Gastrocnemius medialis (tissue), 4 donors: ENCODE measurements around the gene BEST3. TPM values are rescaled to one million over a fixed set of nuclear protein-coding genes. Genes with fewer than 3 reads are reported as not detected.

Source experiments
- ATAC-seq, 2 donors: fragments of 150-250 bp; one replicate each; pipeline ENCODE4 v1.9.1; 2016
- DNase-seq, 2 donors: peaks; one replicate each; pipeline ENCODE4 v3.0.0-alpha.2; 2019
- H3K27ac ChIP-seq, 4 donors: fragments of 200-600 bp; sonication (generic); 1 replicate in 1 of 4; 2 replicates in 3 of 4; pipeline ENCODE4 v1.5.1; 2016 to 2018; ENCODE audit warnings: mild to moderate bottlenecking in 2 of 4, moderate library complexity in 1 of 4
- H3K27me3 ChIP-seq, 3 donors: fragments of 200-600 bp; sonication (generic) in 2 of 3; 1 replicate in 1 of 3; 2 replicates in 2 of 3; pipeline versions ENCODE4 v1.5.1 to v1.6.0; 2016 to 2019; ENCODE audit warnings: mild to moderate bottlenecking in 1 of 3, moderate library complexity in 1 of 3
- H3K36me3 ChIP-seq, 2 donors: fragments of 200-600 bp; sonication (generic) in 1 of 2; one replicate each; pipeline ENCODE4 v1.5.1; 2017 to 2018
- H3K4me1 ChIP-seq, 2 donors: fragments of 200-600 bp; sonication (generic) in 1 of 2; one replicate each; pipeline ENCODE4 v1.5.1; 2016 to 2017; ENCODE audit warnings: mild to moderate bottlenecking in 2 of 2
- H3K4me3 ChIP-seq, 4 donors: fragments of 200-600 bp; sonication (generic) in 3 of 4; 1 replicate in 1 of 4; 2 replicates in 3 of 4; pipeline ENCODE4 v1.5.1; 2016 to 2019; ENCODE audit warnings: mild to moderate bottlenecking in 2 of 4
- H3K9me3 ChIP-seq, 3 donors: fragments of 200-600 bp; sonication (generic) in 2 of 3; 1 replicate in 1 of 3; 2 replicates in 2 of 3; pipeline ENCODE4 v1.5.1; 2016 to 2019
- CTCF ChIP-seq, 5 experiments: fragments of 450-650 bp in 3 of 5; fragments of 200-600 bp in 2 of 5; sonication (generic) in 2 of 5; IDR thresholded peaks in 4 of 5; conservative IDR thresholded peaks in 1 of 5; 1 replicate in 4 of 5; 2 replicates in 1 of 5; pipeline ENCODE4 v1.5.1; 2016 to 2019; ENCODE audit warnings: antibody characterized with exemption in 5 of 5, mild to moderate bottlenecking in 3 of 5, moderate library complexity in 3 of 5
- POLR2A ChIP-seq, 2 donors: fragments of 450-650 bp; IDR thresholded peaks; one replicate each; pipeline ENCODE4 v1.6.1; 2017; ENCODE audit warnings: antibody characterized with exemption in 2 of 2, mild to moderate bottlenecking in 2 of 2, moderate library complexity in 2 of 2
- in situ Hi-C, 4 donors: fragments of 200-750 bp; cut with MboI; loops; one replicate each; pipeline versions ENCODE4 v1.15.0 to v1.8.0; 2017; ENCODE audit warnings: low sequenced_read_pairs in 4 of 4
- intact Hi-C: fragments of 100-400 bp; cut with DNase I; formaldehyde crosslinking; loops from one replicate; pipeline ENCODE4 v1.15.1; 2023; ENCODE audit warnings: low total_unique reads
- total RNA-seq, 4 donors: library from RNA; depleted of rRNA; stranded (reverse); fragments of >200 nt; gene quantifications; one replicate each; pipeline versions ENCODE4 v1.1.0 to v1.2.3, GENCODE V29; 2016

Gene BEST3
- total RNA-seq, 4 donors from 2014 or later: 61.8 to 163 (median 119) TPM

- H3K27me3 ChIP-seq: no peaks in the 10 kb centered on the region
- intact Hi-C loops (no loop called here), in situ Hi-C loops (no loop called here)
- no peaks in the 10 kb centered on the region for H3K9me3 ChIP-seq
- no peak overlapping the region for H3K4me3 ChIP-seq
- H3K36me3 ChIP-seq: peaks cover 0 to 11% of the 10 kb centered on the region in 2 donors
- DNase-seq (no peak), ATAC-seq (no peak)
- no peak for TF ChIP-seq POLR2A (IDR thresholded peaks at IDR 0.05)
- TF ChIP-seq CTCF (IDR thresholded peaks at IDR 0.05 in 4 of 5, conservative IDR thresholded peaks at IDR 0.05 in 1 of 5): no peak
- H3K27ac ChIP-seq: peak overlapping the region in 3 of 4 donors; percentile 9 to 28 (median 26)
- H3K4me1 ChIP-seq: peaks cover 36% of the 10 kb centered on the region in 2 donors
Observed at GRCh38 chr12:69653703-69654102, 45.4 kb downstream of the BEST3 start.

GRCh38 chr12:69651922-69652321 lies 47.2 kb downstream of the BEST3 start:
- Histone ChIP-seq H3K4me3 (no peak overlapping the region), H3K4me1 (peaks cover 22 to 24% of the 10 kb centered on the region in 2 donors), H3K9me3 (no peaks in the 10 kb centered on the region), H3K27ac (peak overlapping the region in 1 of 4 donors; percentile 14), H3K36me3 (peaks cover 0 to 11% of the 10 kb centered on the region in 2 donors), H3K27me3 (no peaks in the 10 kb centered on the region)
- TF ChIP-seq CTCF (IDR thresholded peaks at IDR 0.05 in 4 of 5, conservative IDR thresholded peaks at IDR 0.05 in 1 of 5) (no peak), POLR2A (IDR thresholded peaks at IDR 0.05) (no peak)
- intact Hi-C loops: no loop called here
- ATAC-seq (no peak), DNase-seq (no peak)
- in situ Hi-C loops: no loop called here

GRCh38 chr12:69649529-69649928 lies 49.6 kb downstream of the BEST3 start:
- peak in 1 of 2 donors; percentile 39 for DNase-seq
- Histone ChIP-seq H3K36me3 (no peaks in the 10 kb centered on the region), H3K27ac (peak overlapping the region in 2 of 4 donors; percentile 12 to 26), H3K27me3 (no peaks in the 10 kb centered on the region), H3K9me3 (no peaks in the 10 kb centered on the region), H3K4me1 (peaks cover 8 to 16% of the 10 kb centered on the region in 2 donors), H3K4me3 (no peak overlapping the region)
- intact Hi-C loops (no loop called here), in situ Hi-C loops (loop anchor here in 1 of 4 donors (10.0 kb wide), 1 partner anchor 45 kb away; the partner anchor contains the start of gene BEST3)
- peak; percentile 69 for ATAC-seq
- TF ChIP-seq POLR2A (IDR thresholded peaks at IDR 0.05): no peak
- no peak for TF ChIP-seq CTCF (IDR thresholded peaks at IDR 0.05 in 4 of 5, conservative IDR thresholded peaks at IDR 0.05 in 1 of 5)

- intact Hi-C loops: no loop called here
- no peaks in the 10 kb centered on the region for H3K9me3 ChIP-seq
- H3K27ac ChIP-seq: no peak overlapping the region
- TF ChIP-seq CTCF (IDR thresholded peaks at IDR 0.05 in 4 of 5, conservative IDR thresholded peaks at IDR 0.05 in 1 of 5): no peak
- no peak for TF ChIP-seq POLR2A (IDR thresholded peaks at IDR 0.05)
- DNase-seq (no peak), ATAC-seq (peak in 1 of 2 donors; percentile 56)
- H3K4me3 ChIP-seq: no peak overlapping the region
- H3K27me3 ChIP-seq: no peaks in the 10 kb centered on the region
- in situ Hi-C loops: loop anchor here in 1 of 4 donors (10.0 kb wide), 1 partner anchor 46 kb away; the partner anchor contains the start of gene BEST3
- H3K36me3 ChIP-seq: no peaks in the 10 kb centered on the region
- H3K4me1 ChIP-seq: peaks cover 8 to 16% of the 10 kb centered on the region in 2 donors
Observed at GRCh38 chr12:69648476-69648875, 50.6 kb downstream of the BEST3 start.

- intact Hi-C loops (no loop called here), in situ Hi-C loops (loop anchor here in 1 of 4 donors (10.0 kb wide), 1 partner anchor 48 kb away; the partner anchor contains the start of gene BEST3)
- DNase-seq (no peak), ATAC-seq (no peak)
- Histone ChIP-seq H3K36me3 (no peaks in the 10 kb centered on the region), H3K27me3 (no peaks in the 10 kb centered on the region), H3K4me1 (peaks cover 17 to 21% of the 10 kb centered on the region in 2 donors), H3K27ac (no peak overlapping the region), H3K4me3 (no peak overlapping the region), H3K9me3 (no peaks in the 10 kb centered on the region)
- TF ChIP-seq POLR2A (IDR thresholded peaks at IDR 0.05): no peak
- no peak for TF ChIP-seq CTCF (IDR thresholded peaks at IDR 0.05 in 4 of 5, conservative IDR thresholded peaks at IDR 0.05 in 1 of 5)
Observed at GRCh38 chr12:69647178-69647577, 51.9 kb downstream of the BEST3 start.
